HG02981 (cell line): ENCODE measurements around the gene SLC2A8.

Experiments used
- ATAC-seq: cut with Tn5 transposase; IDR thresholded peaks from one replicate; pipeline ENCODE4 v1.9.1; 2021; ENCODE audit warnings: mild to moderate bottlenecking, moderate library complexity; ENCODE audit not compliant: unreplicated experiment

Gene SLC2A8

GRCh38 chr9:127426756-127427155 lies 29.8 kb downstream of the SLC2A8 start:
- no peak for ATAC-seq

- no peak for ATAC-seq
These were observed 31.4 kb downstream of the SLC2A8 start for GRCh38 chr9:127428348-127428747.

- ATAC-seq = no peak
These were observed 33.4 kb downstream of the SLC2A8 start for GRCh38 chr9:127430415-127430814.

GRCh38 chr9:127437497-127438264 lies 40.7 kb downstream of the SLC2A8 start:
- no peak for ATAC-seq

- ATAC-seq = no peak
These were observed 41.4 kb downstream of the SLC2A8 start for GRCh38 chr9:127438394-127438793.

GRCh38 chr9:127444283-127444920 lies 47.4 kb downstream of the SLC2A8 start:
- ATAC-seq = no peak

- no peak for ATAC-seq
These were observed 48.2 kb downstream of the SLC2A8 start for GRCh38 chr9:127444921-127445850.

- no peak for ATAC-seq
These were observed 49.1 kb downstream of the SLC2A8 start for GRCh38 chr9:127445851-127446712.

- no peak for ATAC-seq
These were observed 49.9 kb downstream of the SLC2A8 start for GRCh38 chr9:127446713-127447415.

- no peak for ATAC-seq
These were observed 50.6 kb downstream of the SLC2A8 start for GRCh38 chr9:127447416-127448111.

- no peak for ATAC-seq
These were observed 51.3 kb downstream of the SLC2A8 start for GRCh38 chr9:127448112-127448805.

GRCh38 chr9:127449332-127449966 lies 52.5 kb downstream of the SLC2A8 start:
- no peak for ATAC-seq

GRCh38 chr9:127450243-127450760 lies 53.3 kb downstream of the SLC2A8 start:
- no peak for ATAC-seq

- peak; percentile 55 for ATAC-seq
These were observed 54.0 kb downstream of the SLC2A8 start, which contains the start of the genes LRSAM1 and RPL12 for GRCh38 chr9:127450830-127451607. TSS of gene LRSAM1 (plus strand) at chr9:127451510. CDS start at chr9:127454528, 3,018 bp downstream. TSS of gene RPL12 (minus strand) at chr9:127451406. CDS start at chr9:127451317, 89 bp downstream.

GRCh38 chr9:127451608-127451857 lies 54.6 kb downstream of the SLC2A8 start:
- no peak for ATAC-seq

- ATAC-seq = peak; percentile 6
These were observed 55.1 kb downstream of the SLC2A8 start for GRCh38 chr9:127451858-127452656.
